HG03521 (cell line): ENCODE data around the gene TP63.

Source experiments
- ATAC-seq: cut with Tn5 transposase; IDR thresholded peaks from one replicate; pipeline ENCODE4 v1.9.1; 2021; ENCODE audit warnings: mild to moderate bottlenecking, moderate library complexity; ENCODE audit not compliant: unreplicated experiment

The TP63 gene

DNA sequence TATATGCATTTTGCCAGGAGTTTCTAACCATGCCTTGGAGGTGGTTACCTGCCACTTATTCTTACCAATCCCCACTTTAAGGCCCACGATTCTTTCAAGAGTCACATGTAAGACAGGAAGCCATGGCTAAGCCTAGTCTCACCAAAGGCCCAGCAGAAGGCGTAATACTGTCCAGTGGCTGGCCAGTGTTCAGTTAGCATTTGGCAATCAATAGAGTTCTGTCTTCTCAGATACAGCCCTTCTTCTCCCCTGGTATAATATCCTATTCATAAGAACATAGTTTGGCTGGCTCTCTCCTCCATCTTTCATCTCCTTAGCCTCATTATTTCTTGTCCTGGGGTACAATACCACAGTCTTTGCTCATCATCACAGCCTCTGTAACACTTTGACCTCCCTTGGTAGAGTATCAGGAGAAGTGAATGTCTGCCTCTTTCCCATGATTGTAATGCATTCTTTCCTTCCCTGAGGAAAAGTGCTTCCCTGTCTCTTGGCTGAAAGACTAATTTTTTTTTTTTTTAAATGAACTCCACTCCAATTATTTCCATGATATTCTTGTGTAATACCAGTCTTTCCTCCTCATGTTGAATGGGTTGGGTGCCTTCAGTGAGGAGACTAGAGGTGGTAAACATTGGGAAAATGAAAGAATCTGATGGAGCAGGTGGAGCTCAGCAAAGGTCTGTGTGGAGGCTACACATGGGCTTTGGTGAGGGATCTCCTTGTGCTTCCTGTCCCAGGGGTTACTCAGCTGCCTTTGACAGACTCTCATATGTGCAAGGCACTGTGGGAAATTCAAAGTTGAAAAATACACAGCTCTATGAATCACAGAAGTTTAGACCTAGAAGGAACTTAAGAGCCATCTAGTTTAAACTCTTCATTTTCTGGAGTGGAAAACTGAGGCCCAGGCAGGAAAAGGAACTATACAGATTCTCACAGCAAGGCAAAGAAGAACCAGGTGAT, 271.3 kb downstream of the TP63 start:
- ATAC-seq, result no peak

- no peak for ATAC-seq
Measured at GRCh38 chr3:189903562-189904250, 272.5 kb downstream of the TP63 start.

DNA sequence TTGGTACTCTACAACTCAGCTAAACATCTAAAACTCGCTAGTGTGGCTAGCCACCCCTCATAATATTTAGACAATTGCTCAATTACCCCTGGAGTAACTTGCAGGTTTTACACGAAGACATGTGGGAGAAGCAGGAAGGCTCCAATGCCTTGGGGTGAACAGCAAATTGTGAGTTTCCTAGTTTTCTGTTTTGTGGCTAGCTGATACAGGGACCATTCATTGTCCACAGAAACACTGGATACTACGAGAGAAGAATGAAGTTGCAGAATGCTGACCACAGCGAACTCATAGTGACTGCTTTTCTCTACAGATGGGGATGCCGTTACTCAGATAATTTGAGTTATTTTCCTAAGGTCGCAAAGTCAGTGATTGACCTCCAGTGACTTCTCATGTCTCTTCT, 276.6 kb downstream of the TP63 start:
- ATAC-seq, result no peak

DNA sequence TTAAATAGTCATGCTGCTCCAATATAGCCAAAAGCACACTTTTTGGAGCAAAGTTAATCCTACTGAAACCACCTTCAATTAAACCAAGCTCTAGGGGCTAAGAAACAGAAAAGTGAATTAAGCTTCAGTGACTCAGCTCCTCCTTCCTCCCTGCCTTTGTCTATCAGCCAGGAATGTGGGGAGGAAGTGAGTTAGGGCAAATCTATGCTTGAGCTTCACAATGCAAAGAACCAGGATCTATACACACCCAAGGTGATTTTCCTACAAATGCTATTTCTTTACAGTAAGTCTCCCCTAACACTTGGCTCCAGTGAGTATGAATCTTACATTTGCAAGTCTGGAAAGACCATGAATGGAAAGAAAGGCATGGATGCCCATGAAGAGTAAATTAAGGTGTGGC, 277.5 kb downstream of the TP63 start:
- no peak for ATAC-seq

- no peak for ATAC-seq
Measured at GRCh38 chr3:189909139-189909538, 277.9 kb downstream of the TP63 start.

DNA sequence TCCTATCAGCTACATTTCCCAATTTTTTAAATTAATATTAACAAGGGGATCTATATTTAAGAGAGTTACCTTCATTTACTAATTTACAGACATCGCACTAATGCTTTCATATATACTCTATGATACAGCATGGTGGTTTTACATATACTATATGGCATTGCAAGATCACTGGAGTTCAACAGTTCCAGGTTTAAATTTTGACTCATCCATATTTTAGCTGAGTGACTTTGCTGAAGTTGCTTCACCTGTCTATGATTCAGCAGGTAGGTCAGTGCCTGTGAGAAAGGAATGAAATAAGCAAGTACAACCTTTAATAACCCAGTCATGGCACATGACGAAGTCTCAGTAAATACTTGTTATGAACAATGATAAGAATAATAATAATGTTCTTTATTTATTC, 278.4 kb downstream of the TP63 start:
- ATAC-seq, result no peak

GRCh38 chr3:189911001-189911400, 279.8 kb downstream of the TP63 start:
- ATAC-seq, result no peak

DNA sequence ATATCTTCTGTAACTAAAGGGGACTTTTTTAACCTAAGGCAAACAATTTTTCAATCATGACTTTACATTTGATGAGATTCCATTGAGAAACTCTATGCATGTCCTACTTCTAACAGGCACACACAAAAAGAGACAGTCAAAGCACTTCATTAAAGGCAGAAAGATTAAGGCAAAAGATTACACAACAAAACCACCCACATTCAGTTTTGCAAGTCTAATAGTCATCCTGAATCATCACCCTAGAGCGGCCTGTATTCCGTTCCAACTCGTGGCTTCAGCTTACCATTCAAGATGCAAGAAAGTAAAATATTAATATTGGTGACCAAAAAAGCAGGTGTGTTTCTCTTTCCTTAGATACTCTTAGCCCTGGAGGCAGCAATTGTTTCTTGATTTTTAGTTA, 283.6 kb downstream of the TP63 start:
- ATAC-seq, result no peak

- no peak for ATAC-seq
Measured at GRCh38 chr3:189921770-189922169, 290.6 kb downstream of the TP63 start.

- no peak for ATAC-seq
Measured at GRCh38 chr3:189927975-189928895, 297.0 kb downstream of the TP63 start.

DNA sequence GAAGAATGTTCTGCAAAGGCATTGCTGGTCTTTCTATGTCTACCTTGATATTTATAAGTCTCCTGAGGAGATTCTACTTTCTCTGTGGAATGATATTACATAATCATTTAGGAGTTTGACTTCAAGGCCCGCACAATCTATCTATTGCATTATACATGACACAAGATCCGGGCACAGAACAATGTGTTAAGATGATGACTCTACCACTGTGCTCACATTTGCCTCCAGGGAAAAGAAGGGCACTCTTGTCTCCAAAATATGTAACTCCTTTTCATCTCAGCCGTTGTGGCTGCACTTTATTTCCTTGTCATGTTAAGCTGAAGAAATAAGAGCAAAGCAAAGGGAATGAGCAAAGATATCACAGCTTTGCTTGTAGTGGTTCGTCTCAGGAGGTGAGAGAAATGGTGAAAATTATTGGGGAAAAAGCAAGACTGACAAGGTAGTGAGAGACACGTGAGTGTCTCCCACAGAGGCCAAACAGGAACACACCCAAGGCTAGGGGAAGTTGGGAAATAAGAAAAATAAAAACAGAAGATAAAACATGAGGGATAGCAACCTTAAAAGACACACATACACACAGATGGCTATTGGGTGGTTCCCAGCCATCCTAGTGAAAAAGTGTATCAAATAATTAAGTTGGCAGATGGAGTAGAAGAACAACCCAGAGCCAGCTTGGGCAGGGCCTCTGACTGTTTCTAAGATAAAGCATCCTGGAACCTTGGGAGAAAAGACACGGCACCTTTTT, 305.2 kb downstream of the TP63 start:
- ATAC-seq, result no peak

DNA sequence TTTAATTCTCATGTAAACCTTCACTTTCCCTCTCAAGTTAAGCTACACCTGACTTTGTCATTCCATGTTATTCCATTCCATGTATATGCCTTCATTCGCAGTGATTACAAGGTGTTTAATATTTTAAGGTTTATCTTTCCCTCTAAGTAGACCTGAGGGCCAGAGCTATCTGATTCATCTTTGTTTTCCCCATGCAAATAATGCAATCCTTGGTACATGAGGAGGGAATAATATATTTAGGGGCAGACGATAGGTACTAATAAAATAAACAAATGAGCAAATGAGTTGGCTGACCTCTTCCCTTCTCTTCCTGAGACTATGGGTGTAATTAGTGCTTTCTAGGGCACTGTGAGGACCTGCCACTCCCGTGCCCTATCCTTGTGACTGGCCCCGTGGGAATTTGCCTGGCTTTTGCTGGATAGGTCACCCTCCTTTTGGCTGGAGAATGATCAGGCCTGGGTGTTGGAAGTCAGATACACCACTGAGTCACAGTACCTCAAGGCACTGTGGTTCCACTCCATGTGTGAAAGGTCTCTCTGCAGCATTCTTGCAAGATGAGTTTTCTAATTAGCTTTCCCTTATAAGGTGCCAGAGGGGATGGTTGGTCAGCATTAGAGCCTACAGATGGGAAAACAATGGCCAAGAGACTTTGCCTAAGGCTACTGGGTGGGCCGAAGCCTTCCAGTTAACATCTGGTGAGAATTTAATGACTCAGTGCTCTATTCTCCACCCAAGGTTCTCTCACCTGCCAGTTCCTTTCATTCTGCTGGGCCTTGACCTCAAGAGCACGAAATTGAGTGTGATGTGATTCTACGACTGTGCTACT, 306.3 kb downstream of the TP63 start:
- ATAC-seq, result no peak

DNA sequence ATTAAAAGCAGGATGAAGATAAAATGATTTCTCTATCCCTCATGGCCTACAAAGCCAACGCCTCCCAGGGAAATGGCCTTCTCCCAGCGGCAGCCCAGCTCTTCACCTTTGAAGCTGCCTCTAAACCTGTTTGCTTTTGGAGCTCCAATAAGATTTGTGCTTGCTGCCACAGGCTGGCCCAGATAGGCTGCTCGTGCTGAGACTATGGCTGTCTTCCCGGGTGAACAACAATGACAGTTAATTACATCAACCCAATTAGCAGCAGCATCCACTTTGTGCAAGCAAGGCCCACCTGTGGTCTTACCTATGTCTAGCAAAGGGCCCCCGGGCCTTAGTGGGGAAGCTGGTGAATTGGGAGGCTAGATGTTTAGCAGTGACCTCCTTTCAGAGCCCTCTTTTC, 309.9 kb downstream of the TP63 start:
- ATAC-seq, result no peak

DNA sequence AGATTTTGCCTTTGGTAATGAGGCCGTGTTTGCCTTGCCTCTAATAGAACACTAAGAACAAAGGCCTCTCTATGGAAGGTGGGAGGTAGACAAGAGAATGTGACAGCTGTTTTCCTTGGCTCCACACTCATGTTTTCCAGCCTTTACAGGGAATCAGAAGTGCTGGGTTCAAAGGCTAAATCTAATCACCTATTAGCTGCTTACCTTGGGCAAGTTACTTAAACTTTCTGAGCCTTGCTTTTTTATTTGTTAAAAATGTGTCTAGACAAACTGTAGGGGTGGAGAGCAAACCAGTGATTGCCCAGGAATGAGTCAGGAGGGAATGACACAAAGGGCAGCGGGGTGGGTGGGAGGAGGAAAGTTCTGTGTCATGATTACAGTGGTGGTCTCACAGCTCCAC, 310.5 kb downstream of the TP63 start:
- no peak for ATAC-seq

DNA sequence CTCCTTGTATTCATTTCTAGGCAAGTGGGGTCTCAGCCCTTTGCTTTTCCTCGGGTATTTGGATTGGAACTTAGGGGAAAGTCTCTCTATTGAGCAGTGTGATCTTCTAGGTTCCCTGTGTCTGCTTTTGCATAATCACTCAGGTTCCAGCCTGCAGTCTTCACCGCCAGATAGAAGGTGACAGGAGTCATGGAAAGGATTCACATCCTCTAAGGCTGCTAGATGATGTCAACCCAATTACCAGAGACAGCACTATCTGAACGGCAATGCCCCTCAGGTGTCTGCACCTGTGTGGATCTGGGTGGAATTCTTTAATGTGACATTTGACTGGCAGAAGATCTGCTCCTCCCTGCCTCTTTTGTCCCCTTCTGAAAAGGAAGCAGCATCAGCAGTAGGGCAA, 311.8 kb downstream of the TP63 start:
- ATAC-seq, result no peak

GRCh38 chr3:189944285-189945145, 313.3 kb downstream of the TP63 start:
- ATAC-seq, result no peak

DNA sequence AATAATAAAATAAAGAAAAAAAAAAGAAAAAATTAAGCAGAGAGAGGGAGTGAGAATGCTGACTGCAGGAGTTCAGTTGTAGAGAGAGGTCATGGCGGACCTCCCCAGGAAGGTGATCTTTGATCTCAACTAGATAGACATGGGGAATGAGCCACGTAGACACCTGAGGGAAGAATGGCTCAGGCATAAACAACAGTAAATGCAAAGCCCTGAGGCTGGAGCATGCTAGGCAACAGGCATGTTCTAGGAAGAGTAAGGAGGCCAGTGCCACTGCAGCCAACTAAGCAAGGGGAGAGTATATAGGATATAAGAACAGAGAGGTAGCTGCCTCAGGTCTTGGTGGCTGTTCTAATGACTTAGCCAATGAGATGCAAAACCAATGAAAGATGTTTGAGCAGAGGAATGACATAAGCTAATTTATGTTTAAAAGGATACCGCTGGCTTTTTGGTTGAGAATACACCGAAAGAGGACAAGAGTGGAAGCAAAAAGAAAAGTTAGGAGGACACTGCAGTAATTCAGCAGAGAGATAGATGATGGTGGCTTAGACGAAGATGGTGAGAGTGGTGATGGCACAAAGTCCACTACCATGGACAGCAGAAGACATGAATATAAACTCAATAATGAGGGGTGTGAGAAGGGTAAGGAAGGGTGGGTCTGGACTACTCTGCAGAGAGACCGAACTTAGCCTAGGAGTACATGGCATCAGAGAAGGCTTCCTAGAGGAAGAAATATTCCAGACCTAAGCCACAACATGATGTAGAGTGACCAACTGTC, 314.9 kb downstream of the TP63 start:
- no peak for ATAC-seq
